ENCODE data around the gene ADRB2. TPM values are rescaled to one million over a fixed set of nuclear protein-coding genes. Genes with fewer than 3 reads are reported as not detected.
"Not testable (repeated sequence)": the region's sequence is repeated elsewhere in the genome, so short reads cannot be mapped to it uniquely, and the experiment has no call there.

Gene ADRB2
- total and polyA plus RNA-seq, 12 donors, result 0.18 to 2.2 (median 0.87) TPM

DNA sequence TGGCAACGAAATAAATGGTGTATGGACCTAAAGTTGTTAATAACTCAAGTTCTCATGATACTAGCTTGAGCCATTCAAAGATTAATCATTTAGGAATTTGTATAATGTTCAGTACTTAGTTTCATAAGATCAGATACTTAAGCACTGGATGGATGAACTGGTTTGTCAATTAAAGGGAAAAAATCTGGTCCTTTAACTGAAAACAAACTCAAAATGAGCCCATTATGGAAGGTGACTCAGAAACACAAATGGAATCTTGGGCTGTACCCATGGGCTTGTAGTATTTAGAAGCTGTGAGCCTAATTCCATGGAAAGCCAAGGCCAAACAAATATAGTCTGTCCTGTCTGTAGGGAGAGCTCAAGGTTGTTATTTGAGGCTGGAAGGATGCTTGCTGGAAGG lies 27.6 kb upstream of the ADRB2 start:
- no peak overlapping the region for H3K27ac ChIP-seq
- DNase-seq, result no peak
- no peaks in the 10 kb centered on the region for H3K4me1 ChIP-seq (replicated peaks in 1 of 2)
- no peaks in the 10 kb centered on the region for H3K36me3 ChIP-seq (replicated peaks in 1 of 2)
- H3K27me3 ChIP-seq, result no peaks in the 10 kb centered on the region
- H3K9me3 ChIP-seq (replicated peaks in 1 of 3), result no peaks in the 10 kb centered on the region
- intact Hi-C loops (cut with DNase I), result no loop called here
- no peak overlapping the region for H3K4me3 ChIP-seq
- TF ChIP-seq, protein P1, sequence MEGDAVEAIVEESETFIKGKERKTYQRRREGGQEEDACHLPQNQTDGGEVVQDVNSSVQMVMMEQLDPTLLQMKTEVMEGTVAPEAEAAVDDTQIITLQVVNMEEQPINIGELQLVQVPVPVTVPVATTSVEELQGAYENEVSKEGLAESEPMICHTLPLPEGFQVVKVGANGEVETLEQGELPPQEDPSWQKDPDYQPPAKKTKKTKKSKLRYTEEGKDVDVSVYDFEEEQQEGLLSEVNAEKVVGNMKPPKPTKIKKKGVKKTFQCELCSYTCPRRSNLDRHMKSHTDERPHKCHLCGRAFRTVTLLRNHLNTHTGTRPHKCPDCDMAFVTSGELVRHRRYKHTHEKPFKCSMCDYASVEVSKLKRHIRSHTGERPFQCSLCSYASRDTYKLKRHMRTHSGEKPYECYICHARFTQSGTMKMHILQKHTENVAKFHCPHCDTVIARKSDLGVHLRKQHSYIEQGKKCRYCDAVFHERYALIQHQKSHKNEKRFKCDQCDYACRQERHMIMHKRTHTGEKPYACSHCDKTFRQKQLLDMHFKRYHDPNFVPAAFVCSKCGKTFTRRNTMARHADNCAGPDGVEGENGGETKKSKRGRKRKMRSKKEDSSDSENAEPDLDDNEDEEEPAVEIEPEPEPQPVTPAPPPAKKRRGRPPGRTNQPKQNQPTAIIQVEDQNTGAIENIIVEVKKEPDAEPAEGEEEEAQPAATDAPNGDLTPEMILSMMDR (IDR thresholded peaks at IDR 0.05), result no peak
- 82 to 93% (median 87%) methylated on average over 1 of the region's 1 CpG for WGBS, 4 donors

DNA sequence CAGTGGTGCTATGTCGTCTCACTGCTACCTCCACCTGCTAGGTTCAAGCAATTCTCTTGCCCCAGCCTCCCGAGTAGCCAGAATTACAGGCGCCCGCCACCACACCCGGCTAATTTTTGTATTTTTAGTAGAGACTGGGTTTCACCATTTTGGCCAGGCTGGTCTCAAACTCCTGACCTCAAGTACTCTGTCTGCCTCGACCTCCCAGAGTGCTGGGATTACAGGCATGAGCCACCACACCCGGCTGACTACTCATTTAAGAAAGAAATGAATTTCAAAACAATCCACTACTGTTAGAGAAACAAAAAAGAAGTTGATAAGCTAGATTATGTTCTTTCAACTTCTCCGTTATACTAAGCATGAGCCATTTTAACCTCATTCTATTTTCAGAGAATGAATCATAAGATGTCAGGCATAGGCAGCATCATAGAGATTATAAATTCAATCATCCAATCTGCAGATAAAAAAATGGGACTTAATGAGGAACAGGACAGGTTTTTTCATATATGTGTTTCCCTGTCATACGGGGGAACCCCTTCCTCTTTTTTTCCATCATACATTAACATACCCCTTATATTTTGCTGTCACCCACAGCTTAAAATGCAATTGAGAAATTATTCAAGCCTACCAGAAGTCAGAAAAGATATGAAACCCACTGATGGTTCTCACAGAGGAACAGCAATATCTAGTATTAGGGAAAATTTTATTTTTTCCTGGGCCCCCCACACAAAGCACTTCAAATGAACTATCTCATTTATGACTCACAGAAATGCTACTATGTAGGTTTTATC lies 26.5 kb upstream of the ADRB2 start:
- Histone ChIP-seq H3K4me1 (replicated peaks in 1 of 2) (no peaks in the 10 kb centered on the region), H3K4me3 (no peak overlapping the region), H3K27me3 (no peaks in the 10 kb centered on the region), H3K9me3 (replicated peaks in 1 of 3) (no peaks in the 10 kb centered on the region), H3K27ac (no peak overlapping the region), H3K36me3 (replicated peaks in 1 of 2) (no peaks in the 10 kb centered on the region)
- TF ChIP-seq, protein P1 (IDR thresholded peaks at IDR 0.05), result no peak
- no peak for TF ChIP-seq POLR2A (IDR thresholded peaks at IDR 0.05)
- intact Hi-C loops (cut with DNase I), result no loop called here
- DNase-seq, result no peak
- 70 to 73% (median 71%) methylated on average over 6 to 9 of the region's 9 CpGs for WGBS, 4 donors

DNA sequence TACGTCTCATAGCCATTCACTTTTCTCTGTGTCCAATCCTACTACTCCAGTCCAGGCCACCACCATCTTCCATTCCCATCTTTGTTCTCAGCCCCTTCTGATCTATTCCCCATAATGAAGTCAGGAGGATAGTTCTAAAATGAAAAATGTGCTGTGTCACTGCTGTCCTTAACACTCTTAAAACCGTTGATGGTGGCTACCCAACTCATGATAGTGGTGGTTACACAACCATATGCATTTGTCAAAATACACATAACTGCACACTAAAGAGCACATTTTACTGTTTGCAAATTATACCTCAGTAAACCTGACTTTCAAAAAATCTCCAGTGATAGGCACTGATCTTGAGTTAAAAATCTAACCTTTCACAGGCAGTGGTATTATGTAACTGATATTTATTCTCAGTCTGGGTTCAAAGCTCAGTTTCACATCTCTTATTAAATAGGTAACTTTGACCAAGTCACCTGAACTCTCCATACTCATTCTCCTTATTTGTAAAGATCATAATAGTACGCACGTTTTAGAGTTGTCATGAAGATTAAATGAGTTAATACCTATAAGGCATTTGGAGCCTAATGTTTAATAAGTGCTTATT lies 24.6 kb upstream of the ADRB2 start:
- intact Hi-C loops (cut with DNase I), result no loop called here
- Histone ChIP-seq H3K36me3 (replicated peaks in 1 of 2) (no peaks in the 10 kb centered on the region), H3K27me3 (no peaks in the 10 kb centered on the region), H3K4me3 (no peak overlapping the region), H3K9me3 (replicated peaks in 1 of 3) (no peaks in the 10 kb centered on the region), H3K4me1 (replicated peaks in 1 of 2) (no peaks in the 10 kb centered on the region), H3K27ac (no peak overlapping the region)
- DNase-seq, result no peak
- TF ChIP-seq, protein P1 (IDR thresholded peaks at IDR 0.05), result no peak
- no peak for TF ChIP-seq POLR2A (IDR thresholded peaks at IDR 0.05)
- WGBS, 4 donors, result 68 to 75% (median 71%) methylated on average over 4 of the region's 4 CpGs

DNA sequence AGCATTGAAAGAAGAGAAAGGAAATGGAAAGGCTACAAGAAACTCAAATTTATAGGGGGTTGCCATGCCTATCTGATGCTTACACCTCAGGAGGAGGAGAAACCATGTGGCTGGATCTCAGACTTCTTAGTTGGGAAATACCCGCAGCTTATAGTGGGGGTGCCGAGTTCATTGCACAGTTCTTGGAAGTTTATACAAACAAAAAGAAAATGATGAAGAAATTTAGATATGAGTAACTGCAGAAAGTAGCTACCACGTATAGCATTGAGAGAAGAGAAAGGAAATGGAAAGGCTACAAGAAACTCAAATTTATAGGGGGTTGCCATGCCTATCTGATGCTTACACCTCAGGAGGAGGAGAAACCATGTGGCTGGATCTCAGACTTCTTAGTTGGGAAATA lies 23.0 kb upstream of the ADRB2 start:
- H3K27me3 ChIP-seq; H3K4me3 ChIP-seq; H3K4me1 ChIP-seq (replicated peaks in 1 of 2); intact Hi-C loops (cut with DNase I); DNase-seq; H3K9me3 ChIP-seq (replicated peaks in 1 of 3); H3K36me3 ChIP-seq (replicated peaks in 1 of 2); H3K27ac ChIP-seq: not testable (repeated sequence)
- WGBS, 4 donors, result 71 to 81% (median 78%) methylated on average over 3 of the region's 3 CpGs

DNA sequence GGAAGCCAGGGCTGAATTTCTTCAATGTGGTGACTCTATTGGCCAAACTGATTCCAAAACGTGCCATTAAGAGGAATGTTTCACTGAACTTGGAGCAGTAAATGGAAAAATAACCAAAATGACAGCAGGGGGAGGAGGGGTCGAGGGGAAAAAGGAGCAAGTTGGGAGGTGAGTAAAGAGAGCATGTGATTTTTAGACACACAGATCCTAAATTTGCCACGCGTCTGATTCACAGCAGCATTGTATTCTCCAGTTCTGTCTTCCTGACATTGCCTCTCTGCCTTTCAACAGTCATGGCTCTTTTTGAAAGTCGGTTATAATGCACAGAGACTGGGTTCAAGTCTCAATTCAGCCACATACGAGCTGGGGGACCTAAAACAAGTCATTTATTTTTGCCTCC lies 22.0 kb upstream of the ADRB2 start:
- no peaks in the 10 kb centered on the region for H3K4me1 ChIP-seq (replicated peaks in 1 of 2)
- H3K4me3 ChIP-seq, result no peak overlapping the region
- no peaks in the 10 kb centered on the region for H3K36me3 ChIP-seq (replicated peaks in 1 of 2)
- no peak for DNase-seq
- no peak overlapping the region for H3K27ac ChIP-seq
- intact Hi-C loops (cut with DNase I), result no loop called here
- no peaks in the 10 kb centered on the region for H3K27me3 ChIP-seq
- 73 to 85% (median 75%) methylated on average over 6 of the region's 6 CpGs for WGBS, 4 donors
- H3K9me3 ChIP-seq (replicated peaks in 1 of 3), result no peaks in the 10 kb centered on the region
- TF ChIP-seq, protein P1 (IDR thresholded peaks at IDR 0.05), result no peak
- no peak for TF ChIP-seq POLR2A (IDR thresholded peaks at IDR 0.05)
